ENCODE measurements around the gene DNAJB14. TPM values are rescaled to one million over a fixed set of nuclear protein-coding genes. Genes with fewer than 3 reads are reported as not detected.

The DNAJB14 gene
- total and polyA plus RNA-seq, 2 of the 13 experiments (the other 11 are each of a cell fraction or from before 2014, with no cell fraction given): 9.1 to 38.1 TPM

DNA sequence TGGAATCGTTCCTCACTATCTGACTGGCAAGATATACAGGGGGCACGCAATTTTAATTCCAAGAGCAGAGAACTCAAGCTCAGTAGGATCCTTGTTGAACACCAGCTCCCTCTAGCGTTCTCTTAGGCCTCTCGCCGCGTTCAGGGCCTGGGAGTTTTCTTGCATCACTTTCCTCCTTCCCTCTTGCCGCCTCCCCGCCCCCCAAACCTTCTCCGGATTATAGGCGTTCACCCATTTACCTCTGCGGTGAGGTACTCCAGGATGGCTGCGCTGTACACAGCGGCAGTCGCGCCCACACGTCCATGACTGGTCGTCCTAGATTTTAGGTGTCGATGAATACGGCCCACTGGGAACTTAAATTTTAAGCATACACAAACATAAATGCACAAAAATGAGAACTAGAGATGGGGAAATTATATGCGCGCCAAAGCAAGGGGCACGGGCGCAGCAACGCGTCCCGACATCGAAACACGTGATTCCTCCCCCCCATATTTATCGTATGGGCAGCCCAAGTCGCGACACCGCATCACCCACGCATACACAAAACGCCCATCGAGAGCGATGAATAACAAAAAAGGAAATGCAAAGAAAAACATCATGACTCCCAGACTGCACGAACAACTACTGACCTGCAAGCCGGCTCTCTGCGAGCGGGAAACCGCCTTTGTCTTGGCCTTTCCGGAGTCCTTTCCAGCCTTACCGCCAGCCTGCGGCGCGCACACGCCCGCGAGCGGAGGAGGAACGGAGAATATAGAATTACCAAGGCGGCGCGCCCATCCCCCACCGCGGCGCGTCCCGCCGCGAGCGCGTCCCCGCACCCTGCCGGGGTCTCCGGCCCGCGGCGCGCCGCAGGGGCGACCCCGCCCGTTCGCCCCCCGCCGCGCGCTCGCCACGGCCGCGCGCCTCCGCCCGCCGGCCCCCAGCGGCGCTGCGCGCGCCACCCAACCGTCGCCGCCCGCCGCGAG, 2.9 kb upstream of the DNAJB14 start (continued):
- TF ChIP-seq, protein P1, sequence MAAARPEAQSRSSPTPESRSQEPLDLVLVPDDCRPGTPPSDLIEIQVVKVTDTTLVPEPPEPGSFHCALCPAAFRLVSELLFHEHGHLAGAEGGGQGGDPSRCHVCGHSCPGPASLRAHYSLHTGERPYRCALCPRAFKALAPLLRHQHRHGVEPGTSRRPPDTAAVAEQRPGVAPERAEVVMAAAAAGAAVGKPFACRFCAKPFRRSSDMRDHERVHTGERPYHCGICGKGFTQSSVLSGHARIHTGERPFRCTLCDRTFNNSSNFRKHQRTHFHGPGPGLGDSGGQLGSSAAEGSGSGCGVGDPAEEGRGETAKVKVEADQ (CRISPR knock-in tag; IDR thresholded peaks at IDR 0.05; ENCODE audit: borderline replicate concordance): no peak
- peak; percentile 41; the same call in 1 of the 2 replicates for TF ChIP-seq KDM5A (IDR thresholded peaks at IDR 0.05; ENCODE audit: borderline replicate concordance, low read length)
- TF ChIP-seq, protein P2, sequence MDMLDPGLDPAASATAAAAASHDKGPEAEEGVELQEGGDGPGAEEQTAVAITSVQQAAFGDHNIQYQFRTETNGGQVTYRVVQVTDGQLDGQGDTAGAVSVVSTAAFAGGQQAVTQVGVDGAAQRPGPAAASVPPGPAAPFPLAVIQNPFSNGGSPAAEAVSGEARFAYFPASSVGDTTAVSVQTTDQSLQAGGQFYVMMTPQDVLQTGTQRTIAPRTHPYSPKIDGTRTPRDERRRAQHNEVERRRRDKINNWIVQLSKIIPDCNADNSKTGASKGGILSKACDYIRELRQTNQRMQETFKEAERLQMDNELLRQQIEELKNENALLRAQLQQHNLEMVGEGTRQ (IDR thresholded peaks at IDR 0.05; ENCODE audit: low read depth, low read length): no peak
- TF ChIP-seq, protein P2 (CRISPR knock-in tag; IDR thresholded peaks at IDR 0.05; ENCODE audit: borderline replicate concordance): no peak; the same call in 1 of the 2 replicates
- TF ChIP-seq, protein P3, sequence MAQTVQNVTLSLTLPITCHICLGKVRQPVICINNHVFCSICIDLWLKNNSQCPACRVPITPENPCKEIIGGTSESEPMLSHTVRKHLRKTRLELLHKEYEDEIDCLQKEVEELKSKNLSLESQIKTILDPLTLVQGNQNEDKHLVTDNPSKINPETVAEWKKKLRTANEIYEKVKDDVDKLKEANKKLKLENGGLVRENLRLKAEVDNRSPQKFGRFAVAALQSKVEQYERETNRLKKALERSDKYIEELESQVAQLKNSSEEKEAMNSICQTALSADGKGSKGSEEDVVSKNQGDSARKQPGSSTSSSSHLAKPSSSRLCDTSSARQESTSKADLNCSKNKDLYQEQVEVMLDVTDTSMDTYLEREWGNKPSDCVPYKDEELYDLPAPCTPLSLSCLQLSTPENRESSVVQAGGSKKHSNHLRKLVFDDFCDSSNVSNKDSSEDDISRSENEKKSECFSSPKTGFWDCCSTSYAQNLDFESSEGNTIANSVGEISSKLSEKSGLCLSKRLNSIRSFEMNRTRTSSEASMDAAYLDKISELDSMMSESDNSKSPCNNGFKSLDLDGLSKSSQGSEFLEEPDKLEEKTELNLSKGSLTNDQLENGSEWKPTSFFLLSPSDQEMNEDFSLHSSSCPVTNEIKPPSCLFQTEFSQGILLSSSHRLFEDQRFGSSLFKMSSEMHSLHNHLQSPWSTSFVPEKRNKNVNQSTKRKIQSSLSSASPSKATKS (CRISPR knock-in tag; IDR thresholded peaks at IDR 0.05): no peak
- TF ChIP-seq ZNF773 (CRISPR knock-in tag; IDR thresholded peaks at IDR 0.05; ENCODE audit: borderline replicate concordance): no peak
- no peak for TF ChIP-seq PCBP1 (IDR thresholded peaks at IDR 0.05; ENCODE audit: borderline replicate concordance, low read depth, low read length)
- no peak for TF ChIP-seq ZNF768 (CRISPR knock-in tag; IDR thresholded peaks at IDR 0.05)
- no peak for TF ChIP-seq TCF7 (IDR thresholded peaks at IDR 0.05; ENCODE audit: low read depth)
- TF ChIP-seq SRSF4 (IDR thresholded peaks at IDR 0.05; ENCODE audit: low read depth, low read length, poor library complexity, severe bottlenecking): no peak
- TF ChIP-seq HOXA9 (CRISPR knock-in tag; IDR thresholded peaks at IDR 0.05; ENCODE audit: borderline replicate concordance): no peak
- no peak for TF ChIP-seq SETDB1 (CRISPR knock-in tag; IDR thresholded peaks at IDR 0.05; ENCODE audit: borderline replicate concordance)
- TF ChIP-seq PHF8 (CRISPR knock-in tag; IDR thresholded peaks at IDR 0.05): peak; percentile 44; the same call in 1 of the 2 replicates
- no peak; the same call in 1 of the 2 replicates for TF ChIP-seq JUNB (CRISPR knock-in tag; IDR thresholded peaks at IDR 0.05; ENCODE audit: borderline replicate concordance)
- 0 out of 2 replicates have a peak, but pooled peaks have one; percentile 16 for TF ChIP-seq ISL2 (CRISPR knock-in tag; IDR thresholded peaks at IDR 0.05)
- TF ChIP-seq HNRNPLL (IDR thresholded peaks at IDR 0.05; ENCODE audit: low read depth, low read length, poor library complexity, severe bottlenecking): no peak
- TF ChIP-seq KAT8 (CRISPR knock-in tag; IDR thresholded peaks at IDR 0.05): peak; percentile 62; the same call in 1 of the 2 replicates
- TF ChIP-seq ZBTB8A (CRISPR knock-in tag; IDR thresholded peaks at IDR 0.05; ENCODE audit: borderline replicate concordance, low read depth): no peak
- no peak for TF ChIP-seq ZNF557 (CRISPR knock-in tag; IDR thresholded peaks at IDR 0.05)
- no peak for TF ChIP-seq ZNF317 (CRISPR knock-in tag; IDR thresholded peaks at IDR 0.05)
- no peak for TF ChIP-seq MED13 (CRISPR knock-in tag; IDR thresholded peaks at IDR 0.05)
- TF ChIP-seq, protein P4, sequence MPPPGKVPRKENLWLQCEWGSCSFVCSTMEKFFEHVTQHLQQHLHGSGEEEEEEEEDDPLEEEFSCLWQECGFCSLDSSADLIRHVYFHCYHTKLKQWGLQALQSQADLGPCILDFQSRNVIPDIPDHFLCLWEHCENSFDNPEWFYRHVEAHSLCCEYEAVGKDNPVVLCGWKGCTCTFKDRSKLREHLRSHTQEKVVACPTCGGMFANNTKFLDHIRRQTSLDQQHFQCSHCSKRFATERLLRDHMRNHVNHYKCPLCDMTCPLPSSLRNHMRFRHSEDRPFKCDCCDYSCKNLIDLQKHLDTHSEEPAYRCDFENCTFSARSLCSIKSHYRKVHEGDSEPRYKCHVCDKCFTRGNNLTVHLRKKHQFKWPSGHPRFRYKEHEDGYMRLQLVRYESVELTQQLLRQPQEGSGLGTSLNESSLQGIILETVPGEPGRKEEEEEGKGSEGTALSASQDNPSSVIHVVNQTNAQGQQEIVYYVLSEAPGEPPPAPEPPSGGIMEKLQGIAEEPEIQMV (CRISPR knock-in tag; IDR thresholded peaks at IDR 0.05; ENCODE audit: low read depth): no peak
- no peak for TF ChIP-seq MIER2 (CRISPR knock-in tag; IDR thresholded peaks at IDR 0.05)

Data from HepG2 (cell line).